ENCODE measurements around the gene TECPR2. TPM values are rescaled to one million over a fixed set of nuclear protein-coding genes. Genes with fewer than 3 reads are reported as not detected.

Gene TECPR2
- polyA plus RNA-seq, 1 experiment = 12.4 TPM

DNA sequence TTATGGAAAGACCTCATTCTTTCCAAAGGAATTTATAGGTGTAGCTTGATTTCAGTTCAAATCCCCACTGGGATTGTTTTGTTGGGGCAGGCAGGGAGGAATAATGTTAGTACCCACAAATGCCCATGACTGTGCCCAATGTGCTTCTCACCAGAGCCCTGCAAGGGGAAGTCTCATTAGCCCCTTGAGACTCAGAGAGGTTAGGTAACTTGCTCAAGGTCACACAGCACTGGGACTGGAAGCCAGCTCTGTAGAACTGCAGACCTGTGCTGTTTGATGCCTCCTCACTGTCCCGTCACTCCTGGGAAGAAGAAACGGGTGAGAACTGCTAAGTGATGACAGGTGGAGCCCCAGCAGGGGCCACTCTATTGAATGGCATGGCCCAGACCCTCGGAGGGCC, 138.0 kb downstream of the TECPR2 start:
- TF ChIP-seq, protein P1, sequence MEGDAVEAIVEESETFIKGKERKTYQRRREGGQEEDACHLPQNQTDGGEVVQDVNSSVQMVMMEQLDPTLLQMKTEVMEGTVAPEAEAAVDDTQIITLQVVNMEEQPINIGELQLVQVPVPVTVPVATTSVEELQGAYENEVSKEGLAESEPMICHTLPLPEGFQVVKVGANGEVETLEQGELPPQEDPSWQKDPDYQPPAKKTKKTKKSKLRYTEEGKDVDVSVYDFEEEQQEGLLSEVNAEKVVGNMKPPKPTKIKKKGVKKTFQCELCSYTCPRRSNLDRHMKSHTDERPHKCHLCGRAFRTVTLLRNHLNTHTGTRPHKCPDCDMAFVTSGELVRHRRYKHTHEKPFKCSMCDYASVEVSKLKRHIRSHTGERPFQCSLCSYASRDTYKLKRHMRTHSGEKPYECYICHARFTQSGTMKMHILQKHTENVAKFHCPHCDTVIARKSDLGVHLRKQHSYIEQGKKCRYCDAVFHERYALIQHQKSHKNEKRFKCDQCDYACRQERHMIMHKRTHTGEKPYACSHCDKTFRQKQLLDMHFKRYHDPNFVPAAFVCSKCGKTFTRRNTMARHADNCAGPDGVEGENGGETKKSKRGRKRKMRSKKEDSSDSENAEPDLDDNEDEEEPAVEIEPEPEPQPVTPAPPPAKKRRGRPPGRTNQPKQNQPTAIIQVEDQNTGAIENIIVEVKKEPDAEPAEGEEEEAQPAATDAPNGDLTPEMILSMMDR (IDR thresholded peaks at IDR 0.05; ENCODE audit: low read depth, low read length) = no peak
- DNase-seq (ENCODE audit: low read depth, low spot score) = no peak
- Histone ChIP-seq H3K27me3 (ENCODE audit: control insufficient read depth, insufficient read depth, low read length) (no peaks in the 10 kb centered on the region), H3K4me3 (ENCODE audit: low read depth, low read length) (no peak overlapping the region), H3K9me3 (ENCODE audit: control insufficient read depth, insufficient read depth, low read length) (no peaks in the 10 kb centered on the region; the same call in 1 of the 2 replicates), H3K27ac (ENCODE audit: low read depth, low read length) (no peak overlapping the region)
- ChIA-PET POLR2A (no interaction called here), CTCF (interaction anchor here (1.4 kb wide), 1 partner anchor 62 kb away, joined by 5 read pairs; no protein-coding TSS in a partner anchor)

DNA sequence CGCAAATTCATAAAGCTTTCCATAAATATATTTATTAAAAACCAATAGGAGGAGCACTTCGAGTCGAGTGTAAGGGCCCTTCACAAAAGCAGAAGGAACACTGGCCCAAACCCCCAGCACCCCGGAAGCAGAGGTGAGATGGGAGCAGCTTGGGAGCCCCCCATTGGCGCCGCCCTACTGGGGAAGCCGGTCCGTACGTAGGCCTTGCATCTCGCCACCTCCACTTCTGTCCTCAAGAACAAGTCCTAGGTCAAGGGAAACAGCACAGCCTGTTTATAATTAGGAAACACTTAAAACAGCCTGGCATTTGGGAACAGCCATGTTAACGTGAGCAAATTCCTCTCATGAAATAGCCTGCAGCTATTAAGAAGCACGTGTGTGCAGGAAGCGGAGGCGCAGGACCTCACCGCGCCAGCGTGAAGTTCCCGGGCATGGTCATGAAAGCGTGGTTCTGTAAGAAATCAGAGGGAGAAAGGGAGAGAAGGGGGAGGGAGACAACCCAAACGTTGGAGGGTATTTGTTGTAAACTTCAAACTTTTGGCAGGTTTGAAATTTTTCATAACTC, 139.1 kb downstream of the TECPR2 start:
- TF ChIP-seq, protein P1 (IDR thresholded peaks at IDR 0.05; ENCODE audit: low read depth, low read length) = no peak
- CTCF ChIA-PET = interaction anchor here (1.4 kb wide), 1 partner anchor 63 kb away, joined by 5 read pairs; no protein-coding TSS in a partner anchor
- Histone ChIP-seq H3K27ac (ENCODE audit: low read depth, low read length) (no peak overlapping the region), H3K27me3 (ENCODE audit: control insufficient read depth, insufficient read depth, low read length) (no peaks in the 10 kb centered on the region), H3K4me3 (ENCODE audit: low read depth, low read length) (no peak overlapping the region), H3K9me3 (ENCODE audit: control insufficient read depth, insufficient read depth, low read length) (no peaks in the 10 kb centered on the region; the same call in 1 of the 2 replicates)
- POLR2A ChIA-PET = no interaction called here
- no peak for DNase-seq (ENCODE audit: low read depth, low spot score)

DNA sequence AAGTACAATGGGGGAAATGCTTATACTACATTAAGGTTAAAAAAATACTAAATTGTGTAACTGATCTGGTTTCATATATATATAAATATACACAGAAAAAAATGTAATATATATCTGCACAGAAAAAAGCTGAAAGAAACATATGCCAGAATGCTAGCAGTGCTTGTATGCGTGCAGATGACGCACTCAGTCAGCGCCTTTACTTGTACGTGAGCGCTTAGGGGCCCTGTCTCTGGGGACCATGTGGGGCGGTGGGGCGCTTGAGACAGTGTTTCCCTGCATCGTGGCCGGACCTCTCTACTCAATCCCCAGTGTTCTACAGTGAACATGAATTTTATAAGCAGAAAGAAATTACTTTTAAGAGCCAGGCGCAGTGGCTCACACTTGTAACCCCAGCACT, 139.8 kb downstream of the TECPR2 start:
- no peak for DNase-seq (ENCODE audit: low read depth, low spot score)
- Histone ChIP-seq H3K9me3 (ENCODE audit: control insufficient read depth, insufficient read depth, low read length) (no peaks in the 10 kb centered on the region; the same call in 1 of the 2 replicates), H3K27ac (ENCODE audit: low read depth, low read length) (no peak overlapping the region), H3K4me3 (ENCODE audit: low read depth, low read length) (no peak overlapping the region), H3K27me3 (ENCODE audit: control insufficient read depth, insufficient read depth, low read length) (no peaks in the 10 kb centered on the region)
- POLR2A ChIA-PET = no interaction called here
- CTCF ChIA-PET = no interaction called here
- TF ChIP-seq, protein P1 (IDR thresholded peaks at IDR 0.05; ENCODE audit: low read depth, low read length) = no peak

- TF ChIP-seq, protein P1 (IDR thresholded peaks at IDR 0.05; ENCODE audit: low read depth, low read length) = no peak
- CTCF ChIA-PET = interaction anchor here (1.2 kb wide), 1 partner anchor 20 kb away, joined by 7 read pairs; no protein-coding TSS in a partner anchor
- POLR2A ChIA-PET = no interaction called here
Observed at GRCh38 chr14:102503641-102504327, 141.0 kb downstream of the TECPR2 start.

More at GRCh38 chr14:102503641-102504327, 141.0 kb downstream of the TECPR2 start:
- no peaks in the 10 kb centered on the region; the same call in 1 of the 2 replicates for H3K9me3 ChIP-seq (ENCODE audit: control insufficient read depth, insufficient read depth, low read length)
- H3K4me3 ChIP-seq (ENCODE audit: low read depth, low read length) = no peak overlapping the region
- DNase-seq (ENCODE audit: low read depth, low spot score) = no peak
- no peaks in the 10 kb centered on the region for H3K27me3 ChIP-seq (ENCODE audit: control insufficient read depth, insufficient read depth, low read length)
- H3K27ac ChIP-seq (ENCODE audit: low read depth, low read length) = no peak overlapping the region
